H9 (cell line): ENCODE data around the gene CLIP3. TPM values are rescaled to one million over a fixed set of nuclear protein-coding genes. Genes with fewer than 3 reads are reported as not detected.
A peak's percentile ranks its signal among the peaks of the same experiment; 100 is the strongest.

Experiments
- DNase-seq: peaks from one replicate; pipeline ENCODE4 v3.0.0-alpha.2; 2017
- H2AFZ ChIP-seq: one replicate; pipeline ENCODE4 v1.6.1; 2013; ENCODE audit warnings: mild to moderate bottlenecking, low read length, control low read depth, moderate library complexity
- H2AK5ac ChIP-seq: 2 replicates; pipeline ENCODE4 v1.6.1; 2013; ENCODE audit warnings: low read length, control low read depth, mixed read lengths; ENCODE audit not compliant: insufficient read length
- H2BK120ac ChIP-seq: one replicate; pipeline ENCODE4 v1.6.1; 2013; ENCODE audit warnings: low read depth, mild to moderate bottlenecking, low read length, control low read depth, inconsistent platforms; ENCODE audit not compliant: poor library complexity, severe bottlenecking
- H2BK12ac ChIP-seq: 2 replicates; pipeline ENCODE4 v1.6.1; 2013; ENCODE audit warnings: low read length, control low read depth, mixed read lengths, low read depth; ENCODE audit not compliant: insufficient read length
- H2BK15ac ChIP-seq: 2 replicates; pipeline ENCODE4 v1.6.1; 2013; ENCODE audit warnings: low read depth, low read length, control low read depth
- H2BK20ac ChIP-seq: one replicate; pipeline ENCODE4 v1.6.1; 2013; ENCODE audit warnings: low read depth, mild to moderate bottlenecking, low read length, control low read depth, inconsistent platforms; ENCODE audit not compliant: poor library complexity, severe bottlenecking
- H2BK5ac ChIP-seq: 2 replicates; pipeline ENCODE4 v1.6.1; 2013; ENCODE audit warnings: low read length, control low read depth, mixed read lengths; ENCODE audit not compliant: insufficient read length
- H3K14ac ChIP-seq: 2 replicates; pipeline ENCODE4 v1.6.1; 2013; ENCODE audit warnings: low read length, control low read depth; ENCODE audit not compliant: insufficient read depth
- H3K18ac ChIP-seq: 2 replicates; pipeline ENCODE4 v1.6.1; 2013; ENCODE audit warnings: low read depth, mild to moderate bottlenecking, mixed read lengths, low read length, control low read depth; ENCODE audit not compliant: insufficient read length
- H3K23ac ChIP-seq: 2 replicates; pipeline ENCODE4 v1.6.1; 2013; ENCODE audit warnings: low read length, control low read depth, mixed read lengths, low read depth; ENCODE audit not compliant: insufficient read length
- H3K23me2 ChIP-seq: 2 replicates; pipeline ENCODE4 v1.6.1; 2013; ENCODE audit warnings: low read depth, mild to moderate bottlenecking, mixed read lengths, low read length, control low read depth; ENCODE audit not compliant: insufficient read length, poor library complexity, severe bottlenecking
- H3K27ac ChIP-seq: 2 replicates; pipeline ENCODE4 v1.5.1; 2013; ENCODE audit warnings: low read length, control low read depth, mixed read lengths, low read depth; ENCODE audit not compliant: insufficient read length
- H3K27me3 ChIP-seq: 2 replicates; pipeline ENCODE4 v1.6.1; 2013; ENCODE audit warnings: low read length, control low read depth, inconsistent platforms; ENCODE audit not compliant: insufficient read depth
- H3K4ac ChIP-seq: 2 replicates; pipeline ENCODE4 v1.6.1; 2013; ENCODE audit warnings: low read depth, mild to moderate bottlenecking, control low read depth, inconsistent platforms, low read length, moderate library complexity
- H3K4me1 ChIP-seq: 2 replicates; pipeline ENCODE4 v1.6.1; 2013; ENCODE audit warnings: low read length, control low read depth, inconsistent platforms; ENCODE audit not compliant: insufficient read depth
- H3K4me2 ChIP-seq: 2 replicates; pipeline ENCODE4 v1.6.1; 2013; ENCODE audit warnings: low read length, control low read depth, mixed read lengths; ENCODE audit not compliant: insufficient read length, insufficient read depth
- H3K56ac ChIP-seq: 2 replicates; pipeline ENCODE4 v1.6.1; 2013; ENCODE audit warnings: low read depth, mild to moderate bottlenecking, mixed read lengths, low read length, control low read depth; ENCODE audit not compliant: insufficient read length
- H3K79me1 ChIP-seq: 2 replicates; pipeline ENCODE4 v1.6.1; 2013; ENCODE audit warnings: low read depth, mild to moderate bottlenecking, moderate library complexity, low read length, control low read depth, inconsistent platforms; ENCODE audit not compliant: insufficient read depth, poor library complexity, severe bottlenecking
- H3K79me2 ChIP-seq: 2 replicates; pipeline ENCODE4 v1.6.1; 2013; ENCODE audit warnings: low read length, control low read depth, inconsistent platforms; ENCODE audit not compliant: insufficient read depth
- H3K9ac ChIP-seq: 2 replicates; pipeline ENCODE4 v1.6.1; 2013; ENCODE audit warnings: low read length, control low read depth, mixed read lengths; ENCODE audit not compliant: insufficient read length; ENCODE audit errors: extremely low read depth
- H3K9me3 ChIP-seq: one replicate; pipeline ENCODE4 v1.6.1; 2013; ENCODE audit warnings: low read depth, low read length, inconsistent platforms; ENCODE audit not compliant: control insufficient read depth
- H3T11ph ChIP-seq: one replicate; pipeline ENCODE4 v1.6.1; 2013; ENCODE audit warnings: mild to moderate bottlenecking, low read length, control low read depth, inconsistent platforms
- H4K20me1 ChIP-seq: one replicate; pipeline ENCODE4 v1.6.1; 2013; ENCODE audit not compliant: control insufficient read depth, insufficient read length, insufficient read depth
- H4K5ac ChIP-seq: 2 replicates; pipeline ENCODE4 v1.6.1; 2013; ENCODE audit warnings: low read depth, mild to moderate bottlenecking, mixed read lengths, low read length, control low read depth; ENCODE audit not compliant: insufficient read length
- H4K8ac ChIP-seq: replicated peaks from 2 replicates; pipeline ENCODE4 v1.6.1; 2013; ENCODE audit warnings: low read length, control low read depth, mixed read lengths, low read depth; ENCODE audit not compliant: insufficient read length
- H4K91ac ChIP-seq: 2 replicates; pipeline ENCODE4 v1.6.1; 2013; ENCODE audit warnings: low read depth, mild to moderate bottlenecking, moderate library complexity, mixed read lengths, low read length, control low read depth; ENCODE audit not compliant: insufficient read length
- H3K27ac Mint-ChIP-seq, 3 experiments: 2 replicates in 2 of 3; 3 replicates in 1 of 3; pipeline ENCODE4 v1.8.0; 2020 to 2021; ENCODE audit warnings: mixed read lengths in 3 of 3, mild to moderate bottlenecking in 1 of 3, moderate library complexity in 1 of 3
- H3K27me3 Mint-ChIP-seq: 2 replicates; pipeline ENCODE4 v1.8.0; 2021; ENCODE audit warnings: low read depth, mild to moderate bottlenecking, moderate library complexity, mixed read lengths
- H3K36me3 Mint-ChIP-seq, 3 experiments: 2 replicates in 2 of 3; 3 replicates in 1 of 3; pipeline ENCODE4 v1.8.0; 2020 to 2021; ENCODE audit warnings: low read depth in 3 of 3, mixed read lengths in 3 of 3; ENCODE audit not compliant: insufficient read depth in 1 of 3
- H3K4me1 Mint-ChIP-seq, 2 experiments: 2 replicates each; pipeline ENCODE4 v1.8.0; 2020; ENCODE audit warnings: mixed read lengths in 2 of 2
- H3K4me3 Mint-ChIP-seq, 2 experiments: 2 replicates in 1 of 2; 3 replicates in 1 of 2; pipeline ENCODE4 v1.8.0; 2020 to 2021; ENCODE audit warnings: mild to moderate bottlenecking in 2 of 2, mixed read lengths in 2 of 2, moderate library complexity in 1 of 2
- H3K9me3 Mint-ChIP-seq, 2 experiments: 2 replicates in 1 of 2; 3 replicates in 1 of 2; pipeline ENCODE4 v1.8.0; 2020; ENCODE audit warnings: mild to moderate bottlenecking in 2 of 2, mixed read lengths in 2 of 2, moderate library complexity in 1 of 2
- CTCF ChIP-seq: fragments of 200-600 bp; sonication (generic); conservative IDR thresholded peaks from 3 replicates; pipeline ENCODE4 v1.8.0; 2021; ENCODE audit warnings: antibody characterized with exemption, mild to moderate bottlenecking
- WGBS: extraction: QIAGEN DNeasy Blood & Tissue Kit; methylation state at CpG from one replicate; pipeline ENCODE4 v1.1.7; 2013; ENCODE audit warnings: missing lambda C conversion rate, low lambda C conversion rate, mixed read lengths; ENCODE audit not compliant: insufficient read length; ENCODE audit errors: extremely low coverage; 5-methylcytosine and 5-hydroxymethylcytosine counted together
- total RNA-seq: library from RNA; stranded (reverse); gene quantifications from 2 replicates; pipeline ENCODE4 v1.2.1, GENCODE V29; 2021

CLIP3 gene
- total RNA-seq, 1 experiment from 2014 or later, result 19.7 TPM

- Mint-ChIP-seq H3K4me1 (peaks cover 15 to 18% of the 10 kb centered on the region in 2 experiments), H3K27me3 (peaks cover 1% of the 10 kb centered on the region; the same call in 1 of the 2 replicates), H3K4me3 (peak overlapping the region; percentile 83 to 89; a peak in 2 of 5 replicates), H3K9me3 (no peaks in the 10 kb centered on the region), H3K27ac (no peak overlapping the region), H3K36me3 (peaks cover 7 to 23% (median 14%) of the 10 kb centered on the region in 3 experiments)
- Histone ChIP-seq H3K23ac (no peak overlapping the region), H3K9me3 (no peaks in the 10 kb centered on the region), H2BK12ac (no peak overlapping the region), H4K5ac (no peak overlapping the region), H3K56ac (no peak overlapping the region), H2AK5ac (no peak overlapping the region), H4K20me1 (peaks cover 3% of the 10 kb centered on the region), H3K4me2 (no peak overlapping the region), H2BK120ac (no peak overlapping the region), H3K14ac (no peak overlapping the region), H3K18ac (no peak overlapping the region), H3K27me3 (no peaks in the 10 kb centered on the region), H3K79me1 (no peaks in the 10 kb centered on the region), H4K8ac (no peak overlapping the region), H4K91ac (no peak overlapping the region), H3K9ac (no peak overlapping the region), H3K4ac (no peak overlapping the region), H3K4me1 (no peaks in the 10 kb centered on the region), H3T11ph (no peak overlapping the region), H2BK15ac (no peak overlapping the region), H3K79me2 (no peaks in the 10 kb centered on the region), H3K23me2 (peaks cover 6% of the 10 kb centered on the region), H3K27ac (no peak overlapping the region), H2AFZ (no peak overlapping the region), H2BK5ac (no peak overlapping the region), H2BK20ac (no peak overlapping the region)
- WGBS, result no CpG with 5 or more reads among the region's 8 CpGs
- no peak for TF ChIP-seq CTCF
- no peak for DNase-seq
Observed at GRCh38 chr19:35996777-35997176, 35.9 kb downstream of the CLIP3 start.
